SK-N-SH (cell line): ENCODE measurements around the gene SLC7A6OS. TPM values are rescaled to one million over a fixed set of nuclear protein-coding genes. Genes with fewer than 3 reads are reported as not detected.

Source experiments
- CTCF ChIA-PET: fragments of 300-600, 350-600 bp; formaldehyde crosslinking; extraction: SDS; loops from one replicate; lab custom pipeline; 2021; lab: Yijun Ruan, JAX
- POLR2A ChIA-PET: fragments of 350-600 bp; sonication (Branson Sonifier 250); formaldehyde crosslinking; extraction: SDS; loops from one replicate; lab custom pipeline; 2020; ENCODE audit warnings: antibody characterized with exemption, inconsistent platforms; lab: Yijun Ruan, JAX
- DNase-seq: peaks from one replicate; pipeline ENCODE4 v3.0.0; 2012
- H2AFZ ChIP-seq: fragments of 200-600 bp; sonication (generic); 2 replicates; pipeline ENCODE4 v1.8.1; 2016; ENCODE audit warnings: antibody characterized with exemption, mild to moderate bottlenecking, low read depth
- H3F3A ChIP-seq: fragments of 200-600 bp; sonication (generic); replicated peaks from 2 replicates; pipeline ENCODE3; 2016; ENCODE audit warnings: antibody characterized with exemption, mild to moderate bottlenecking; ENCODE audit not compliant: insufficient read depth
- H3K27ac ChIP-seq, 2 experiments: fragments of 200-500 bp in 1 of 2; fragments of 200-600 bp in 1 of 2; sonication (Bioruptor generic) in 1 of 2; sonication (generic), shearing (Covaris generic) in 1 of 2; 2 replicates each; pipeline versions ENCODE4 v1.5.1 to v1.6.1; 2014 to 2016; ENCODE audit warnings: low read depth in 2 of 2, inconsistent platforms in 1 of 2, low read length in 1 of 2, mild to moderate bottlenecking in 1 of 2, mixed read lengths in 1 of 2
- H3K27me3 ChIP-seq: fragments of 200-600 bp; sonication (generic), shearing (Covaris generic); 2 replicates; pipeline ENCODE4 v1.6.1; 2016; ENCODE audit warnings: mixed run types; ENCODE audit not compliant: insufficient read depth
- H3K36me3 ChIP-seq, 2 experiments: fragments of 200-500 bp in 1 of 2; fragments of 200-600 bp in 1 of 2; sonication (Bioruptor generic) in 1 of 2; sonication (generic) in 1 of 2; replicated peaks in 1 of 2; 2 replicates each; pipeline versions ENCODE3 to v1.5.1; 2014 to 2016; ENCODE audit warnings: low read length in 1 of 2, mild to moderate bottlenecking in 1 of 2; ENCODE audit not compliant: insufficient read depth in 2 of 2, control insufficient read depth in 1 of 2
- H3K4me1 ChIP-seq, 2 experiments: fragments of 200-500 bp in 1 of 2; fragments of 200-600 bp in 1 of 2; sonication (Bioruptor generic) in 1 of 2; sonication (generic), shearing (Covaris generic) in 1 of 2; 2 replicates each; pipeline versions ENCODE4 v1.5.1 to v1.6.1; 2014 to 2016; ENCODE audit warnings: low read depth in 1 of 2, low read length in 1 of 2, mixed run types in 1 of 2; ENCODE audit not compliant: insufficient read depth in 2 of 2, control insufficient read depth in 1 of 2
- H3K4me2 ChIP-seq: fragments of 200-600 bp; sonication (generic), shearing (Covaris generic); 2 replicates; pipeline ENCODE4 v1.6.1; 2017; ENCODE audit warnings: mixed run types
- H3K4me3 ChIP-seq, 2 experiments: fragments of 200-500 bp in 1 of 2; fragments of 200-600 bp in 1 of 2; sonication (Bioruptor generic) in 1 of 2; sonication (generic), shearing (Covaris generic) in 1 of 2; 2 replicates each; pipeline versions ENCODE4 v1.5.1 to v1.8.1; 2014 to 2016; ENCODE audit warnings: low read depth in 2 of 2, inconsistent platforms in 1 of 2, low read length in 1 of 2, mild to moderate bottlenecking in 1 of 2, mixed read lengths in 1 of 2, moderate library complexity in 1 of 2
- H3K79me2 ChIP-seq: fragments of 200-600 bp; sonication (generic); 2 replicates; pipeline ENCODE4 v1.8.1; 2017; ENCODE audit warnings: mild to moderate bottlenecking; ENCODE audit not compliant: insufficient read depth
- H3K9ac ChIP-seq: fragments of 200-600 bp; sonication (generic); 2 replicates; pipeline ENCODE4 v1.6.1; 2017; ENCODE audit warnings: mixed run types
- H3K9me2 ChIP-seq: fragments of 200-600 bp; sonication (generic); 2 replicates; pipeline ENCODE4 v1.6.1; 2017; ENCODE audit warnings: mixed run types
- H3K9me3 ChIP-seq: fragments of 200-600 bp; sonication (generic); 2 replicates; pipeline ENCODE4 v1.6.1; 2017; ENCODE audit warnings: mixed run types, mild to moderate bottlenecking, moderate library complexity
- H4K20me1 ChIP-seq: fragments of 200-600 bp; sonication (generic); 2 replicates; pipeline ENCODE4 v1.6.1; 2017; ENCODE audit warnings: mild to moderate bottlenecking, mixed run types; ENCODE audit not compliant: insufficient read depth
- CHD2 ChIP-seq: fragments of 150-350 bp; IDR thresholded peaks from 2 replicates; pipeline ENCODE4 v1.6.1; 2018; ENCODE audit warnings: low read length; ENCODE audit not compliant: partially characterized antibody
- ELF1 ChIP-seq: IDR thresholded peaks from 2 replicates; pipeline ENCODE4 v1.4.0; 2012
- EP300 ChIP-seq, 2 experiments: IDR thresholded peaks; 2 replicates each; pipeline versions ENCODE4 v1.4.0 to v1.6.1; 2012; ENCODE audit warnings: borderline replicate concordance in 1 of 2, low read depth in 1 of 2, low read length in 1 of 2
- FOXJ3 ChIP-seq: sonication (generic); formaldehyde crosslinking; IDR thresholded peaks from 2 replicates; pipeline ENCODE4 v1.5.1; 2020; ENCODE audit warnings: mild to moderate bottlenecking, missing genetic modification reagents
- FOXM1 ChIP-seq: IDR thresholded peaks from 2 replicates; pipeline ENCODE4 v1.4.0; 2012; ENCODE audit warnings: low read depth, mild to moderate bottlenecking
- GABPA ChIP-seq: IDR thresholded peaks from 2 replicates; pipeline ENCODE4 v1.4.0; 2012; ENCODE audit warnings: low read depth, mild to moderate bottlenecking
- MEF2A ChIP-seq: IDR thresholded peaks from 2 replicates; pipeline ENCODE4 v1.4.0; 2012; ENCODE audit warnings: low read depth, borderline replicate concordance
- MXI1 ChIP-seq: IDR thresholded peaks from 2 replicates; pipeline ENCODE4 v1.6.1; 2012; ENCODE audit warnings: mild to moderate bottlenecking, low read depth, low read length, improper control_type of control experiment
- NFIC ChIP-seq: IDR thresholded peaks from 2 replicates; pipeline ENCODE4 v1.4.0; 2012; ENCODE audit warnings: borderline replicate concordance
- RCOR1 ChIP-seq: fragments of 150-350 bp; IDR thresholded peaks from 2 replicates; pipeline ENCODE4 v1.6.1; 2017; ENCODE audit warnings: antibody characterized with exemption, low read length
- RFX5 ChIP-seq: IDR thresholded peaks from 2 replicates; pipeline ENCODE4 v1.6.1; 2012; ENCODE audit warnings: mild to moderate bottlenecking, improper control_type of control experiment, low read length
- RXRA ChIP-seq: IDR thresholded peaks from 2 replicates; pipeline ENCODE4 v1.4.0; 2012; ENCODE audit warnings: low read depth, mild to moderate bottlenecking, borderline replicate concordance
- SIN3A ChIP-seq: IDR thresholded peaks from 2 replicates; pipeline ENCODE4 v1.6.1; 2012; ENCODE audit warnings: low read depth, mild to moderate bottlenecking, low read length, moderate library complexity, borderline replicate concordance
- SMC3 ChIP-seq: IDR thresholded peaks from 2 replicates; pipeline ENCODE4 v1.6.1; 2012; ENCODE audit warnings: low read depth, low read length, improper control_type of control experiment
- ZBTB33 ChIP-seq: IDR thresholded peaks from 2 replicates; pipeline ENCODE4 v1.4.0; 2012; ENCODE audit warnings: low read depth, borderline replicate concordance
- whole genome bisulfite sequencing: methylation state at CpG from one replicate; pipeline ENCODE4 v1.1.6; 2017; ENCODE audit warnings: low lambda C conversion rate; 5-methylcytosine and 5-hydroxymethylcytosine counted together
- polyA plus RNA-seq, 3 experiments: library from polyadenylated mRNA; depleted of rRNA; stranded (reverse); fragments of >200 nt; gene quantifications; 2 replicates each; pipeline ENCODE4 v1.2.3, GENCODE V29; 2012
- TF ChIP-seq, protein P1 (sequence below): IDR thresholded peaks from 2 replicates; pipeline ENCODE4 v1.4.0; 2012; ENCODE audit warnings: low read depth

Gene SLC7A6OS
- polyA plus RNA-seq, 1 of the 3 experiments (the other 2 are of a cell fraction) = 6.6 TPM

DNA sequence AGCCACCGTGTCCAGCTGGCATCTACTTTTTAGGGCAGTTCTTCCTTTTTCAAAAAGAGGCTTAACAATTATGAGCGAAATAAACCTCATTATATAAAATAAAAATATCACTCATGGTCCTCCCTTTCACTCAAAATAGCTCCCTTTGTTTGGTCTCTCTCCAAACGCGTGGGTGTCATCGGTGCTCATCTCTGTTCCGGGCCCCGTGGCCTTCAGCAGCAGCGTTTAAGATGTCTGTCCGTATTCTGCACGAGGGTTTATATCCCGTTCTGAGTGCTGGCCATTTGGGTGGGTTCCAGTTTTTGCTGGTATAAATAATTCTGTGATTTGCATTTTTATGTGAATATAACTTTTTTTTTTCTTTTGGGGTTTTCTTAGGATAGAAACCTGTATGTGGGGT, 33.5 kb upstream of the SLC7A6OS start:
- Histone ChIP-seq H3K4me3 (no peak overlapping the region), H3K9ac (no peak overlapping the region), H3F3A (no peaks in the 10 kb centered on the region), H3K9me3 (no peaks in the 10 kb centered on the region), H3K79me2 (no peaks in the 10 kb centered on the region), H3K4me2 (no peak overlapping the region), H3K4me1 (no peaks in the 10 kb centered on the region), H3K27ac (no peak overlapping the region), H3K36me3 (peaks cover 18 to 72% of the 10 kb centered on the region in 2 experiments), H4K20me1 (no peaks in the 10 kb centered on the region), H3K9me2 (no peaks in the 10 kb centered on the region), H3K27me3 (no peaks in the 10 kb centered on the region), H2AFZ (no peak overlapping the region)
- WGBS = 96% methylated on average over 11 of the region's 11 CpGs
- TF ChIP-seq GABPA (no peak), ZBTB33 (no peak), NFIC (no peak), FOXM1 (no peak), FOXJ3 (no peak), RXRA (no peak), SIN3A (no peak), MEF2A (no peak), ELF1 (no peak), RCOR1 (no peak), SMC3 (no peak), MXI1 (no peak), CHD2 (no peak), EP300 (IDR thresholded peaks at IDR 0.05; ENCODE audit: borderline replicate concordance in 1 of 2, low read depth in 1 of 2, low read length in 1 of 2) (no peak), RFX5 (no peak)
- TF ChIP-seq, protein P1, sequence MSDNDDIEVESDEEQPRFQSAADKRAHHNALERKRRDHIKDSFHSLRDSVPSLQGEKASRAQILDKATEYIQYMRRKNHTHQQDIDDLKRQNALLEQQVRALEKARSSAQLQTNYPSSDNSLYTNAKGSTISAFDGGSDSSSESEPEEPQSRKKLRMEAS = no peak
- CTCF ChIA-PET = interaction anchor here (0.7 to 3.1 kb wide), 4 partner anchors 11 to 83 kb away, joined by 3 to 15 read pairs (median 4); partner anchors contain the start of gene SLC7A6
- DNase-seq = no peak
- POLR2A ChIA-PET = interaction anchor here (0.7 kb wide), 1 partner anchor 495 kb away, joined by 3 read pairs; no protein-coding TSS in a partner anchor

DNA sequence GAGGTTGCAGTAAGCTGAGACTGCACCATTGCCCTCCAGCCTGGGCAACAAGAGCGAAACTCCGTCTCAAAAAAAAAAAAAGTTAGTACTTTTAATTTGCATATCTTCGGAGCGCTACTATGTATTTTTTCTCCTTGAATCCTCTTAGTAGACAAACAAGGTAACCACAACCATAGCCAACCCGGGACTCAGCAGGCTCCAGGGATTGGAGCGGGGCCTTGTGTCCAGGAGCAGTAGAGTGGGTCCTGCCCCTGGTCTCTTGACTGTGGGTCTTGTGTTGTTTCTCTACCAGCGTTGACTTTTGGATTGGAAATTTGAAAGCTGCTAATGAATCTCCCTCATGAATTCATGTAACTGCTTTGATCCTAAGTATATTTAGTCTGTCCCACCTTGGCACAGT, 32.4 kb upstream of the SLC7A6OS start:
- no peaks in the 10 kb centered on the region for H4K20me1 ChIP-seq
- no peak for DNase-seq
- TF ChIP-seq RFX5 = no peak
- TF ChIP-seq FOXM1 = no peak
- no peak for TF ChIP-seq MXI1
- TF ChIP-seq, all 33 proteins: peak for 0
- no peaks in the 10 kb centered on the region for H3K9me2 ChIP-seq
- CTCF ChIA-PET = interaction anchor here (1.0 to 3.1 kb wide), 4 partner anchors 15 to 82 kb away, joined by 3 to 15 read pairs (median 4); partner anchors contain the start of gene SLC7A6
- H3K27me3 ChIP-seq = no peaks in the 10 kb centered on the region
- H3K4me2 ChIP-seq = no peak overlapping the region
- no peak overlapping the region for H2AFZ ChIP-seq
- H3K36me3 ChIP-seq = peaks cover 18 to 71% of the 10 kb centered on the region in 2 experiments
- POLR2A ChIA-PET = no interaction called here
- no peak overlapping the region for H3K4me3 ChIP-seq
- no peaks in the 10 kb centered on the region for H3F3A ChIP-seq
- H3K79me2 ChIP-seq = no peaks in the 10 kb centered on the region
- no peak overlapping the region for H3K27ac ChIP-seq
- H3K4me1 ChIP-seq = no peaks in the 10 kb centered on the region
- WGBS = 97% methylated on average over 7 of the region's 7 CpGs
- H3K9me3 ChIP-seq = no peaks in the 10 kb centered on the region
- H3K9ac ChIP-seq = no peak overlapping the region
